ENCODE results near the gene SNX21.
"Not testable (repeated sequence)": the region's sequence is repeated elsewhere in the genome, so short reads cannot be mapped to it uniquely, and the experiment has no call there.

SNX21 gene

GRCh38 chr20:45873409-45874103 lies 40.0 kb downstream of the SNX21 start:
- no peaks in the 10 kb centered on the region for H3K9me3 ChIP-seq (ENCODE audit: control insufficient read depth, insufficient read depth, low read length)
- no peaks in the 10 kb centered on the region for H4K20me1 ChIP-seq (ENCODE audit: control insufficient read depth, insufficient read depth, low read depth, low read length)
- no peaks in the 10 kb centered on the region for H3K79me2 ChIP-seq (ENCODE audit: control insufficient read depth, low read length)
- TF ChIP-seq EZH2phosphoT487 (IDR thresholded peaks at IDR 0.05; ENCODE audit: borderline replicate concordance, low read length) (no peak), CTCF (IDR thresholded peaks at IDR 0.05; ENCODE audit: low read depth, low read length, poor library complexity, severe bottlenecking) (no peak)
- peaks cover 5% of the 10 kb centered on the region; the same call in 1 of the 2 replicates for H3K36me3 ChIP-seq (ENCODE audit: control insufficient read depth, low read length)
- no peaks in the 10 kb centered on the region for H3K4me1 ChIP-seq (ENCODE audit: control insufficient read depth, low read length)
- no peak overlapping the region for H3K4me3 ChIP-seq (ENCODE audit: low read length)
- no peaks in the 10 kb centered on the region for H3K9me2 ChIP-seq (replicated peaks; ENCODE audit: control insufficient read depth, low read length)
- no peak overlapping the region for H3K4me2 ChIP-seq (ENCODE audit: low read length)
- no peaks in the 10 kb centered on the region for H3K27me3 ChIP-seq (ENCODE audit: control insufficient read depth, low read length)
- no peaks in the 10 kb centered on the region for H3F3A ChIP-seq (ENCODE audit: control insufficient read depth, insufficient read depth)
- no peak overlapping the region for H3K27ac ChIP-seq (ENCODE audit: low read depth, low read length)

GRCh38 chr20:45874104-45874481 lies 40.5 kb downstream of the SNX21 start:
- H3K9me2 ChIP-seq (replicated peaks; ENCODE audit: control insufficient read depth, low read length); H3F3A ChIP-seq (ENCODE audit: control insufficient read depth, insufficient read depth); H3K4me3 ChIP-seq (ENCODE audit: low read length); H3K27me3 ChIP-seq (ENCODE audit: control insufficient read depth, low read length); H4K20me1 ChIP-seq (ENCODE audit: control insufficient read depth, insufficient read depth, low read depth, low read length); H3K79me2 ChIP-seq (ENCODE audit: control insufficient read depth, low read length); H3K4me1 ChIP-seq (ENCODE audit: control insufficient read depth, low read length); H3K27ac ChIP-seq (ENCODE audit: low read depth, low read length); H3K4me2 ChIP-seq (ENCODE audit: low read length); H3K36me3 ChIP-seq (ENCODE audit: control insufficient read depth, low read length); H3K9me3 ChIP-seq (ENCODE audit: control insufficient read depth, insufficient read depth, low read length): not testable (repeated sequence)

GRCh38 chr20:45874576-45874975 lies 41.0 kb downstream of the SNX21 start:
- H3F3A ChIP-seq (ENCODE audit: control insufficient read depth, insufficient read depth) = no peaks in the 10 kb centered on the region
- no peaks in the 10 kb centered on the region for H3K9me2 ChIP-seq (replicated peaks; ENCODE audit: control insufficient read depth, low read length)
- peaks cover 5% of the 10 kb centered on the region; the same call in 1 of the 2 replicates for H3K36me3 ChIP-seq (ENCODE audit: control insufficient read depth, low read length)
- no peaks in the 10 kb centered on the region for H3K79me2 ChIP-seq (ENCODE audit: control insufficient read depth, low read length)
- no peak overlapping the region for H3K27ac ChIP-seq (ENCODE audit: low read depth, low read length)
- H4K20me1 ChIP-seq (ENCODE audit: control insufficient read depth, insufficient read depth, low read depth, low read length) = no peaks in the 10 kb centered on the region
- H3K27me3 ChIP-seq (ENCODE audit: control insufficient read depth, low read length) = no peaks in the 10 kb centered on the region
- no peak for TF ChIP-seq EZH2phosphoT487 (IDR thresholded peaks at IDR 0.05; ENCODE audit: borderline replicate concordance, low read length)
- no peak for TF ChIP-seq CTCF (IDR thresholded peaks at IDR 0.05; ENCODE audit: low read depth, low read length, poor library complexity, severe bottlenecking)
- no peaks in the 10 kb centered on the region for H3K4me1 ChIP-seq (ENCODE audit: control insufficient read depth, low read length)
- no peaks in the 10 kb centered on the region for H3K9me3 ChIP-seq (ENCODE audit: control insufficient read depth, insufficient read depth, low read length)
- H3K4me3 ChIP-seq (ENCODE audit: low read length) = no peak overlapping the region
- H3K4me2 ChIP-seq (ENCODE audit: low read length) = no peak overlapping the region

- H3K27me3 ChIP-seq (ENCODE audit: control insufficient read depth, low read length) = no peaks in the 10 kb centered on the region
- no peaks in the 10 kb centered on the region for H3K9me3 ChIP-seq (ENCODE audit: control insufficient read depth, insufficient read depth, low read length)
- no peaks in the 10 kb centered on the region for H4K20me1 ChIP-seq (ENCODE audit: control insufficient read depth, insufficient read depth, low read depth, low read length)
- no peaks in the 10 kb centered on the region for H3F3A ChIP-seq (ENCODE audit: control insufficient read depth, insufficient read depth)
- peaks cover 7% of the 10 kb centered on the region for H3K4me1 ChIP-seq (ENCODE audit: control insufficient read depth, low read length)
- no peak overlapping the region for H3K27ac ChIP-seq (ENCODE audit: low read depth, low read length)
- H3K4me2 ChIP-seq (ENCODE audit: low read length) = no peak overlapping the region
- no peak overlapping the region for H3K4me3 ChIP-seq (ENCODE audit: low read length)
- H3K36me3 ChIP-seq (ENCODE audit: control insufficient read depth, low read length) = peaks cover 20% of the 10 kb centered on the region
- no peak for TF ChIP-seq CTCF (IDR thresholded peaks at IDR 0.05; ENCODE audit: low read depth, low read length, poor library complexity, severe bottlenecking)
- TF ChIP-seq EZH2phosphoT487 (IDR thresholded peaks at IDR 0.05; ENCODE audit: borderline replicate concordance, low read length) = no peak
- H3K79me2 ChIP-seq (ENCODE audit: control insufficient read depth, low read length) = peaks cover 22% of the 10 kb centered on the region
- no peaks in the 10 kb centered on the region for H3K9me2 ChIP-seq (replicated peaks; ENCODE audit: control insufficient read depth, low read length)
Measured at GRCh38 chr20:45878076-45878761, 44.6 kb downstream of the SNX21 start.
